Peyer's patch (tissue), 4 donors: ENCODE results near the gene CLHC1.

Source experiments
- POLR2A ChIP-seq, 2 donors: fragments of 450-650 bp; IDR thresholded peaks; one replicate each; pipeline ENCODE4 v1.5.1; 2017; ENCODE audit warnings: antibody characterized with exemption in 2 of 2, mild to moderate bottlenecking in 2 of 2, moderate library complexity in 2 of 2
- TF ChIP-seq, protein P1 (sequence below), 6 experiments: fragments of 450-650 bp in 4 of 6; fragments of 200-600 bp in 2 of 6; sonication (generic) in 1 of 6; IDR thresholded peaks; one replicate each; pipeline ENCODE4 v1.5.1; 2017 to 2019; ENCODE audit warnings: antibody characterized with exemption in 6 of 6, mild to moderate bottlenecking in 3 of 6, moderate library complexity in 1 of 6

DNA sequence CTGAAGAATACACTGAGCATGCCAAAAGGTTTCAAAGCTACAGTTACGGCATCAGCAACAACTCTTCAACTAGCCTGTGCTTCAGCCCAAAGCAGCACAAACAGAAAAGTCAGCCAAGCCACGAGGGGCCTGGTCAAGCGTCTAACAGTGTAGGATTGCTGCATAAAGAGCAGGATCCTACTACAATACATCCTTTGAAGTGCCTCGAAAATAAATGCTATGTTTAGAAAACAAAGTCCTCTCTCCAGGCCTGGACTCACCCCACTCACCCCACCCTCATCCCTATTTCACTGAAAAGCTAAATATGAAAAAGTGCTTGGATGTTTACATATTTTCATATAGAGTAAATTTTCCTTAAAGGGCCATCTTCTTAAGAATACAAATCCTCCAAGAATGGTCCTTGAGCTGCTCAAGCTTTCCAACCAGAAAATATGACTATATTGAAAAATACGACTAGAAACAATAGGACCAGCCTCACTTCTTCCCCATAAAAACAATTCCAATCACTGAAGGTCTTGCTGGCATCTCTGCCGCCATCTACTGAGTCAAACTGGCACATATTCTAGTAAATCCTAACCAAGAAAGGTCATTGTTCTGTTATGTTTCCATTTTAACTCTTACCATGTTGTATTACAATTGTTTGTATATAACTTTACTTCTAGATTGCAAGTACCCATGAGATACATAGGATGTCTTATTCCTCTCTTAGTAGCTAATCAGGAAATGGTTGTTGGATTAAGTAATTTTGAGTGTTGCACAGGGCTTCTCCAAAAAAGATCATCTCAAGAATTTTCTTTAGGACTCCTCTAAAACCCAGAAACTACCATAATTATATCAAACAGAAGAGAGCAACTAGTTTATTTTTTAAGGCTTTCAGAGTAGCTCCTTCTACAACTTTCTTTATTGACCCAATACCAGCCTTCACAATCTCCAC lies 63.6 kb downstream of the CLHC1 start:
- TF ChIP-seq, protein P1, sequence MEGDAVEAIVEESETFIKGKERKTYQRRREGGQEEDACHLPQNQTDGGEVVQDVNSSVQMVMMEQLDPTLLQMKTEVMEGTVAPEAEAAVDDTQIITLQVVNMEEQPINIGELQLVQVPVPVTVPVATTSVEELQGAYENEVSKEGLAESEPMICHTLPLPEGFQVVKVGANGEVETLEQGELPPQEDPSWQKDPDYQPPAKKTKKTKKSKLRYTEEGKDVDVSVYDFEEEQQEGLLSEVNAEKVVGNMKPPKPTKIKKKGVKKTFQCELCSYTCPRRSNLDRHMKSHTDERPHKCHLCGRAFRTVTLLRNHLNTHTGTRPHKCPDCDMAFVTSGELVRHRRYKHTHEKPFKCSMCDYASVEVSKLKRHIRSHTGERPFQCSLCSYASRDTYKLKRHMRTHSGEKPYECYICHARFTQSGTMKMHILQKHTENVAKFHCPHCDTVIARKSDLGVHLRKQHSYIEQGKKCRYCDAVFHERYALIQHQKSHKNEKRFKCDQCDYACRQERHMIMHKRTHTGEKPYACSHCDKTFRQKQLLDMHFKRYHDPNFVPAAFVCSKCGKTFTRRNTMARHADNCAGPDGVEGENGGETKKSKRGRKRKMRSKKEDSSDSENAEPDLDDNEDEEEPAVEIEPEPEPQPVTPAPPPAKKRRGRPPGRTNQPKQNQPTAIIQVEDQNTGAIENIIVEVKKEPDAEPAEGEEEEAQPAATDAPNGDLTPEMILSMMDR (IDR thresholded peaks at IDR 0.05): peak; percentile 23 to 95 (median 79)
- no peak for TF ChIP-seq POLR2A (IDR thresholded peaks at IDR 0.05)
